Esophagus muscularis mucosa (tissue), 4 donors: ENCODE data around the gene KLHL14. TPM values are rescaled to one million over a fixed set of nuclear protein-coding genes. Genes with fewer than 3 reads are reported as not detected.

Experiments
- DNase-seq: peaks from one replicate; pipeline ENCODE4 v3.0.0-alpha.2; 2017; ENCODE audit errors: extremely low spot score
- H3K27ac ChIP-seq, 4 donors: fragments of 200-600 bp; sonication (generic); replicated peaks in 1 of 4; 1 replicate in 3 of 4; 2 replicates in 1 of 4; pipeline ENCODE4 v1.5.1; 2016 to 2019; ENCODE audit warnings: mild to moderate bottlenecking in 1 of 4
- H3K27me3 ChIP-seq, 4 donors: fragments of 200-600 bp; sonication (generic); one replicate each; pipeline versions ENCODE4 v1.5.1 to v1.6.0; 2016 to 2019
- H3K36me3 ChIP-seq, 4 donors: fragments of 200-600 bp; sonication (generic); one replicate each; pipeline ENCODE4 v1.5.1; 2016 to 2019
- H3K4me1 ChIP-seq, 4 donors: fragments of 200-600 bp; sonication (generic); one replicate each; pipeline ENCODE4 v1.5.1; 2016 to 2019
- H3K4me3 ChIP-seq, 4 donors: fragments of 200-600 bp; sonication (generic); 1 replicate in 2 of 4; 2 replicates in 2 of 4; pipeline ENCODE4 v1.5.1; 2016 to 2019; ENCODE audit warnings: mild to moderate bottlenecking in 4 of 4, moderate library complexity in 1 of 4
- H3K9me3 ChIP-seq, 4 donors: fragments of 200-600 bp; sonication (generic); 1 replicate in 3 of 4; 2 replicates in 1 of 4; pipeline ENCODE4 v1.5.1; 2016 to 2019
- EP300 ChIP-seq: sonication (generic); formaldehyde crosslinking; IDR thresholded peaks from one replicate; pipeline ENCODE4 v1.6.1; 2017; ENCODE audit warnings: antibody characterized with exemption
- POLR2A ChIP-seq: fragments of 450-650 bp; IDR thresholded peaks from one replicate; pipeline ENCODE4 v1.6.1; 2017; ENCODE audit warnings: antibody characterized with exemption, moderate library complexity, mild to moderate bottlenecking, low read depth
- POLR2AphosphoS5 ChIP-seq, 2 donors: sonication (generic); formaldehyde crosslinking; IDR thresholded peaks; one replicate each; pipeline ENCODE4 v1.6.1; 2017; ENCODE audit warnings: antibody characterized with exemption in 2 of 2
- WGBS: methylation state at CpG from one replicate; pipeline ENCODE4 v1.1.5; 2018; 5-methylcytosine and 5-hydroxymethylcytosine counted together
- intact Hi-C: fragments of 100-400 bp; cut with DNase I; formaldehyde crosslinking; loops from one replicate; pipeline ENCODE4 v1.15.1; 2023
- total RNA-seq, 4 donors: library from RNA; depleted of rRNA; stranded (reverse); fragments of >200 nt; gene quantifications; one replicate each; pipeline versions ENCODE4 v1.1.0 to v1.2.1, GENCODE V29; 2016
- TF ChIP-seq, protein P1 (sequence below), 3 experiments: fragments of 200-600 bp in 2 of 3; fragments of 450-650 bp in 1 of 3; sonication (generic) in 2 of 3; IDR thresholded peaks; one replicate each; pipeline ENCODE4 v1.5.1; 2017 to 2019; ENCODE audit warnings: antibody characterized with exemption in 3 of 3, mild to moderate bottlenecking in 2 of 3, moderate library complexity in 1 of 3

The KLHL14 gene
- under 1 TPM in 3 of 4 donors, not detected in 1; 0.06 to 0.50 (median 0.26) TPM for total RNA-seq

DNA sequence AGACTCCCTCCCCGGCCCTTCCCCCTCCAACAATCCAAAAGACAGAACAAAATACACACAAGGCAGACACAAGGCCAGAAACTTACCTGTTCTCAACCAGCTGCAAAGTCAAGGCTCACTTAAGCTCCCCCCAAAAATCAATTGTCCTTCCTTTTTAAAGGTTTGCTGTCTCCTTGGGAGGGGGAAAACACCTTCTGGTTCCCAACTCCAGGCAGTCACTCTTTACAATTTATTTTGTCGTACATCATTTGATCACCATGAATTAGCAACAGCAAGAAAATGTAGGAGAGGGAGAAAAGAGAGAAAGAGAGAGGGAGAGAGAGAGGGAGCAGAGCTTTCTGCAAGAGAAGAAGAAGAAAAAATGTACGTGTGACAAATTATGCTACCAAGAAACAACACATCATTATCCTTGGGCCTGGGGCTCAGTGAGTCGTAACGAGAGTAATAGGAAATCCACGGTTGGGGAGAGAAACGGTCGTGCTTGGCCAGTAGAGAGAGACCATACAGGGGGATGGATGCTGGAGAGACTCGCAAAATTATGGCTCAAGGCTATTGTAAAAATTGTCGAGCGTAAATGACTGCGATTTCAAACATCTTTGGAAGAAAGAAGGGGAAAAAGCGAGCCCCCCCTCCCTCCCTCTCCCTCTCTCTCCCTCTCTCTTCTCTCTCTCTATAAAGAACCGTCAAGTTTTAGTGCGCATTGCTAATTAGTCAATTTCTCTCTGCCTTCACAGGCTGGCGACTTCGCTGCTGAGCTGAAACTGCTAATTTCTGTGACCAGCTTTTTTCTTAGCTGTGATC, at the start of gene KLHL14:
Gene KLHL14, minus strand, starts transcription at position 443 of the 801 bp plus-strand sequence. CDS start 2,432 bp downstream, outside the sequence.
- H3K4me1 ChIP-seq: peaks cover 19 to 37% (median 30%) of the 10 kb centered on the region in 4 donors
- peak within 1 kb of the TSS; percentile 43 to 60 (median 50) for H3K4me3 ChIP-seq
- no peaks in the 10 kb centered on the region for H3K9me3 ChIP-seq
- TF ChIP-seq POLR2AphosphoS5 (IDR thresholded peaks at IDR 0.05) (no peak), EP300 (no peak), POLR2A (no peak)
- TF ChIP-seq, protein P1, sequence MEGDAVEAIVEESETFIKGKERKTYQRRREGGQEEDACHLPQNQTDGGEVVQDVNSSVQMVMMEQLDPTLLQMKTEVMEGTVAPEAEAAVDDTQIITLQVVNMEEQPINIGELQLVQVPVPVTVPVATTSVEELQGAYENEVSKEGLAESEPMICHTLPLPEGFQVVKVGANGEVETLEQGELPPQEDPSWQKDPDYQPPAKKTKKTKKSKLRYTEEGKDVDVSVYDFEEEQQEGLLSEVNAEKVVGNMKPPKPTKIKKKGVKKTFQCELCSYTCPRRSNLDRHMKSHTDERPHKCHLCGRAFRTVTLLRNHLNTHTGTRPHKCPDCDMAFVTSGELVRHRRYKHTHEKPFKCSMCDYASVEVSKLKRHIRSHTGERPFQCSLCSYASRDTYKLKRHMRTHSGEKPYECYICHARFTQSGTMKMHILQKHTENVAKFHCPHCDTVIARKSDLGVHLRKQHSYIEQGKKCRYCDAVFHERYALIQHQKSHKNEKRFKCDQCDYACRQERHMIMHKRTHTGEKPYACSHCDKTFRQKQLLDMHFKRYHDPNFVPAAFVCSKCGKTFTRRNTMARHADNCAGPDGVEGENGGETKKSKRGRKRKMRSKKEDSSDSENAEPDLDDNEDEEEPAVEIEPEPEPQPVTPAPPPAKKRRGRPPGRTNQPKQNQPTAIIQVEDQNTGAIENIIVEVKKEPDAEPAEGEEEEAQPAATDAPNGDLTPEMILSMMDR (IDR thresholded peaks at IDR 0.05): no peak
- DNase-seq: no peak
- intact Hi-C loops: no loop called here
- H3K27me3 ChIP-seq: peaks cover 0 to 53% (median 32%) of the 10 kb centered on the region in 4 donors
- no peak within 1 kb of the TSS for H3K27ac ChIP-seq
- WGBS: 40% methylated on average over 17 of the region's 17 CpGs
- H3K36me3 ChIP-seq: no peaks in the 10 kb centered on the region

GRCh38 chr18:32822197-32822596, 49.4 kb upstream of the KLHL14 start:
- Histone ChIP-seq H3K9me3 (no peaks in the 10 kb centered on the region), H3K4me1 (no peaks in the 10 kb centered on the region), H3K27me3 (no peaks in the 10 kb centered on the region), H3K36me3 (no peaks in the 10 kb centered on the region), H3K4me3 (no peak overlapping the region), H3K27ac (no peak overlapping the region)
- no peak for DNase-seq
- TF ChIP-seq EP300 (no peak), POLR2A (no peak), POLR2AphosphoS5 (IDR thresholded peaks at IDR 0.05) (no peak)
- TF ChIP-seq, protein P1 (IDR thresholded peaks at IDR 0.05): no peak
- WGBS: 87% methylated on average over 16 of the region's 16 CpGs
- intact Hi-C loops: no loop called here

DNA sequence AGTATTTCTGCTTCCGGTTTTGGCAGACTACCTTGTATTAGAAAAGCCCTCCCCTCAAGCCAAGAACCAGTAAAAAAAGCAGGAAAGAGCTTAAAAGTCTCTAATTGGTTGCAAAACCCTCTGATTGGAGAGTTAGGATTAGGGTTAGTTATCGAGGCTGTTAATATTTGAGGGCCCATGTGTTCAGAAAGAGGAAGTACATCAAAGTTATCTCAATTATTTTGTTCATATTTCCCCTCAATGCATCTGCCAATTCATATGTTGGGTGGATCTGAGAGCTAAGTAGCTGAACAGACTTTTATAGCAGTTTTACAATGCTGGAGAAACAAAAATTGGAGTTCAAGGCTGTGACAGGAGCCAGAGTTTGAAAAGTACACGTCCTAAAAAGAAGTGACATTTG, 43.1 kb upstream of the KLHL14 start:
- WGBS: 61% methylated on average over 3 of the region's 3 CpGs
- no peak for DNase-seq
- intact Hi-C loops: no loop called here

DNA sequence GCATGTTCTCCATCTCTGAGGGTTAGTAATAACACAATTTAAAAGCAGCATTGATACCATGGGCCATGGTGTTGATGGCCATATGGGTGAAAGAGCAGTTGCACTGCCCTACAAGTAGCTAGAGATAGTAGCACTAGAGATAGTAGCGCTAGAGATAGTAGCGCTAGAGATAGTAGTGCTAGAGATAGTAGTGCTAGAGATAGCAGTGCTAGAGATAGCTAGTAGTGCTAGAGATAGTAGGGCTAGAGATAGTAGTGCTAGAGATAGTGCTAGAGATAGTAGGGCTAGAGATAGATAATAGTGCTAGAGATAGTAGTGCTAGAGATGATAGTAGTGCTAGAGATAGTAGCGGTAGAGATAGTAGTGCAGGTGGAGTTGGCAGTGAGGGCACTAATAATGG, 39.5 kb upstream of the KLHL14 start:
- intact Hi-C loops: no loop called here
- WGBS: 95% methylated on average over 3 of the region's 3 CpGs
- TF ChIP-seq POLR2A (no peak), POLR2AphosphoS5 (IDR thresholded peaks at IDR 0.05) (no peak), EP300 (no peak)
- TF ChIP-seq, protein P1 (IDR thresholded peaks at IDR 0.05): no peak
- Histone ChIP-seq H3K27ac (no peak overlapping the region), H3K4me1 (no peaks in the 10 kb centered on the region), H3K4me3 (no peak overlapping the region), H3K9me3 (no peaks in the 10 kb centered on the region), H3K36me3 (no peaks in the 10 kb centered on the region), H3K27me3 (no peaks in the 10 kb centered on the region)
- no peak for DNase-seq

More for the DNA sequence above, 43.1 kb upstream of the KLHL14 start:
- no peaks in the 10 kb centered on the region for H3K9me3 ChIP-seq
- no peaks in the 10 kb centered on the region for H3K27me3 ChIP-seq
- no peak overlapping the region for H3K27ac ChIP-seq
- H3K4me1 ChIP-seq: no peaks in the 10 kb centered on the region
- TF ChIP-seq POLR2AphosphoS5 (IDR thresholded peaks at IDR 0.05): no peak
- TF ChIP-seq, protein P1 (IDR thresholded peaks at IDR 0.05): no peak
- no peak for TF ChIP-seq EP300
- TF ChIP-seq POLR2A: no peak
- no peak overlapping the region for H3K4me3 ChIP-seq
- H3K36me3 ChIP-seq: no peaks in the 10 kb centered on the region
